Measurements from ENCODE around the gene PLEKHF1.

The PLEKHF1 gene

DNA sequence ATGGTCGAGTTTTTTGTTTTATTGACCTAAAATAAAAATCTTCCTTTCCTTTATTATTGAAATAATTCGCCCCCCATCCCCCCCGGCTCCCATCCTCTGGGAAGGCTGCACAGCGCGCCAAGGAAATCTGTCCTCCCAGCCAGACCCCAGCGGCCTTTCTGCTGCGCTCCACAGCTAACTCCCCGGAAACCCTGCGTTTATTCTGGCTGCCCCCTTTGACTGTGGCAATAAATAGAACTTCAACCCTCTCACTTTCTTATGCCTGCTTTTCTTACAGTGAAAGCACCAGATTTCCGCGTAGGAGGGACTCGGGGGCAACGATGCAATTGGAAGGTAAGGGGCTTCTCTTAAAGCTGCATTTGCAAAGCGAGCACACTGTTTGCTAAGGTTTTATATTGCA, 59.5 kb downstream of the PLEKHF1 start:
- no peak for DNase-seq (ENCODE audit: extremely low read depth in 1 of 2, low read depth in 1 of 2)
